ENCODE measurements around the gene CHST11.

GRCh38 chr12:104582739-104583138, 126.0 kb downstream of the CHST11 start:
- TF ChIP-seq, protein P1, sequence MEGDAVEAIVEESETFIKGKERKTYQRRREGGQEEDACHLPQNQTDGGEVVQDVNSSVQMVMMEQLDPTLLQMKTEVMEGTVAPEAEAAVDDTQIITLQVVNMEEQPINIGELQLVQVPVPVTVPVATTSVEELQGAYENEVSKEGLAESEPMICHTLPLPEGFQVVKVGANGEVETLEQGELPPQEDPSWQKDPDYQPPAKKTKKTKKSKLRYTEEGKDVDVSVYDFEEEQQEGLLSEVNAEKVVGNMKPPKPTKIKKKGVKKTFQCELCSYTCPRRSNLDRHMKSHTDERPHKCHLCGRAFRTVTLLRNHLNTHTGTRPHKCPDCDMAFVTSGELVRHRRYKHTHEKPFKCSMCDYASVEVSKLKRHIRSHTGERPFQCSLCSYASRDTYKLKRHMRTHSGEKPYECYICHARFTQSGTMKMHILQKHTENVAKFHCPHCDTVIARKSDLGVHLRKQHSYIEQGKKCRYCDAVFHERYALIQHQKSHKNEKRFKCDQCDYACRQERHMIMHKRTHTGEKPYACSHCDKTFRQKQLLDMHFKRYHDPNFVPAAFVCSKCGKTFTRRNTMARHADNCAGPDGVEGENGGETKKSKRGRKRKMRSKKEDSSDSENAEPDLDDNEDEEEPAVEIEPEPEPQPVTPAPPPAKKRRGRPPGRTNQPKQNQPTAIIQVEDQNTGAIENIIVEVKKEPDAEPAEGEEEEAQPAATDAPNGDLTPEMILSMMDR (IDR thresholded peaks at IDR 0.05) = no peak
- TF ChIP-seq POLR2A (IDR thresholded peaks at IDR 0.05) = no peak
